IMR-90 (cell line): ENCODE measurements around the gene C5.

Experiments
- BHLHE40 ChIP-seq: fragments of 150-350 bp; IDR thresholded peaks from 2 replicates; pipeline ENCODE4 v1.6.1; 2016; ENCODE audit warnings: mild to moderate bottlenecking, low read depth, low read length
- CEBPB ChIP-seq: IDR thresholded peaks from 2 replicates; pipeline ENCODE4 v1.6.1; 2012; ENCODE audit warnings: low read depth, low read length, improper control_type of control experiment
- CHD1 ChIP-seq: IDR thresholded peaks from 2 replicates; pipeline ENCODE4 v1.6.1; 2012; ENCODE audit warnings: low read depth, low read length, improper control_type of control experiment
- FOS ChIP-seq: fragments of 150-350 bp; IDR thresholded peaks from 2 replicates; pipeline ENCODE4 v1.6.1; 2016; ENCODE audit warnings: low read depth, low read length
- MAFK ChIP-seq: IDR thresholded peaks from 2 replicates; pipeline ENCODE4 v1.6.1; 2012; ENCODE audit warnings: low read depth, low read length, improper control_type of control experiment
- MAZ ChIP-seq: IDR thresholded peaks from 2 replicates; pipeline ENCODE4 v1.6.1; 2012; ENCODE audit warnings: low read depth, mild to moderate bottlenecking, low read length, improper control_type of control experiment, moderate library complexity, borderline replicate concordance
- NFE2L2 ChIP-seq: fragments of 150-350 bp; IDR thresholded peaks from 2 replicates; pipeline ENCODE4 v1.6.1; 2016; ENCODE audit warnings: low read depth, mild to moderate bottlenecking, low read length
- POLR2A ChIP-seq: IDR thresholded peaks from 2 replicates; pipeline ENCODE4 v1.6.1; 2012; ENCODE audit warnings: mild to moderate bottlenecking, low read depth, low read length
- RAD21 ChIP-seq: IDR thresholded peaks from 2 replicates; pipeline ENCODE4 v1.6.1; 2012; ENCODE audit warnings: low read length, improper control_type of control experiment
- RCOR1 ChIP-seq: IDR thresholded peaks from 2 replicates; pipeline ENCODE4 v1.6.1; 2012; ENCODE audit warnings: mild to moderate bottlenecking, low read length, improper control_type of control experiment; ENCODE audit not compliant: insufficient replicate concordance
- RFX5 ChIP-seq: IDR thresholded peaks from 2 replicates; pipeline ENCODE4 v1.8.0; 2012; ENCODE audit warnings: low read depth, mild to moderate bottlenecking, low read length, moderate library complexity
- SMC3 ChIP-seq: fragments of 150-350 bp; IDR thresholded peaks from 2 replicates; pipeline ENCODE4 v1.6.1; 2016; ENCODE audit warnings: low read depth, mild to moderate bottlenecking, antibody characterized with exemption, low read length, moderate library complexity
- TF ChIP-seq, protein P1 (sequence below): fragments of 150-350 bp; IDR thresholded peaks from 2 replicates; pipeline ENCODE4 v1.6.1; 2017; ENCODE audit warnings: mild to moderate bottlenecking, antibody characterized with exemption, low read length, low read depth
- TF ChIP-seq, protein P2 (sequence below): conservative IDR thresholded peaks from 2 replicates; pipeline ENCODE4 v1.5.1; 2012; ENCODE audit warnings: mild to moderate bottlenecking, low read depth, low read length, improper control_type of control experiment

GRCh38 chr9:120916991-120917880 lies 132.8 kb downstream of the C5 start:
- TF ChIP-seq POLR2A (no peak), RCOR1 (no peak), RFX5 (no peak), CEBPB (no peak), RAD21 (no peak), SMC3 (no peak), CHD1 (no peak), FOS (no peak), NFE2L2 (no peak), MAZ (no peak), BHLHE40 (no peak), MAFK (no peak)
- TF ChIP-seq, protein P1, sequence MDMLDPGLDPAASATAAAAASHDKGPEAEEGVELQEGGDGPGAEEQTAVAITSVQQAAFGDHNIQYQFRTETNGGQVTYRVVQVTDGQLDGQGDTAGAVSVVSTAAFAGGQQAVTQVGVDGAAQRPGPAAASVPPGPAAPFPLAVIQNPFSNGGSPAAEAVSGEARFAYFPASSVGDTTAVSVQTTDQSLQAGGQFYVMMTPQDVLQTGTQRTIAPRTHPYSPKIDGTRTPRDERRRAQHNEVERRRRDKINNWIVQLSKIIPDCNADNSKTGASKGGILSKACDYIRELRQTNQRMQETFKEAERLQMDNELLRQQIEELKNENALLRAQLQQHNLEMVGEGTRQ: no peak
- TF ChIP-seq, protein P2, sequence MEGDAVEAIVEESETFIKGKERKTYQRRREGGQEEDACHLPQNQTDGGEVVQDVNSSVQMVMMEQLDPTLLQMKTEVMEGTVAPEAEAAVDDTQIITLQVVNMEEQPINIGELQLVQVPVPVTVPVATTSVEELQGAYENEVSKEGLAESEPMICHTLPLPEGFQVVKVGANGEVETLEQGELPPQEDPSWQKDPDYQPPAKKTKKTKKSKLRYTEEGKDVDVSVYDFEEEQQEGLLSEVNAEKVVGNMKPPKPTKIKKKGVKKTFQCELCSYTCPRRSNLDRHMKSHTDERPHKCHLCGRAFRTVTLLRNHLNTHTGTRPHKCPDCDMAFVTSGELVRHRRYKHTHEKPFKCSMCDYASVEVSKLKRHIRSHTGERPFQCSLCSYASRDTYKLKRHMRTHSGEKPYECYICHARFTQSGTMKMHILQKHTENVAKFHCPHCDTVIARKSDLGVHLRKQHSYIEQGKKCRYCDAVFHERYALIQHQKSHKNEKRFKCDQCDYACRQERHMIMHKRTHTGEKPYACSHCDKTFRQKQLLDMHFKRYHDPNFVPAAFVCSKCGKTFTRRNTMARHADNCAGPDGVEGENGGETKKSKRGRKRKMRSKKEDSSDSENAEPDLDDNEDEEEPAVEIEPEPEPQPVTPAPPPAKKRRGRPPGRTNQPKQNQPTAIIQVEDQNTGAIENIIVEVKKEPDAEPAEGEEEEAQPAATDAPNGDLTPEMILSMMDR: no peak
